ENCODE data around the gene VASN.

- no peak for TF ChIP-seq MAX (IDR thresholded peaks at IDR 0.05; ENCODE audit: low read depth, low read length)
- TF ChIP-seq ZNF274 (IDR thresholded peaks at IDR 0.05; ENCODE audit: insufficient read depth, insufficient read length): no peak
- no peak for TF ChIP-seq EP300 (IDR thresholded peaks at IDR 0.05; ENCODE audit: borderline replicate concordance in 1 of 2, control insufficient read depth in 1 of 2, low read depth in 2 of 2, low read length in 2 of 2)
- TF ChIP-seq PAX8 (IDR thresholded peaks at IDR 0.05): no peak
- TF ChIP-seq TAF1 (IDR thresholded peaks at IDR 0.05; ENCODE audit: borderline replicate concordance, low read depth, low read length): no peak
These were observed 30.4 kb upstream of the VASN start for GRCh38 chr16:4341250-4341649.

All from GM12878 (cell line).